ENCODE measurements around the gene GLRA1.

- no peak for TF ChIP-seq LEF1 (IDR thresholded peaks at IDR 0.05; ENCODE audit: borderline replicate concordance)
- TF ChIP-seq ZNF384 (IDR thresholded peaks at IDR 0.05): no peak
- no peak for TF ChIP-seq SUZ12 (IDR thresholded peaks at IDR 0.05)
- TF ChIP-seq FOXM1 (IDR thresholded peaks at IDR 0.05; ENCODE audit: borderline replicate concordance): no peak
- TF ChIP-seq FOXA1 (IDR thresholded peaks at IDR 0.05): no peak
- TF ChIP-seq CTBP1 (IDR thresholded peaks at IDR 0.05; ENCODE audit: borderline replicate concordance): no peak
- TF ChIP-seq ELF4 (IDR thresholded peaks at IDR 0.05): no peak
- TF ChIP-seq SP1 (IDR thresholded peaks at IDR 0.05): no peak
- no peak for TF ChIP-seq FOXK2 (IDR thresholded peaks at IDR 0.05)
- no peak for TF ChIP-seq BHLHE40 (IDR thresholded peaks at IDR 0.05; ENCODE audit: borderline replicate concordance)
Observed at GRCh38 chr5:151964471-151964870, 39.8 kb upstream of the GLRA1 start.

Measured in HEK293T (cell line).